ENCODE data around the gene SLC34A1.
"Not testable (repeated sequence)": the region's sequence is repeated elsewhere in the genome, so short reads cannot be mapped to it uniquely, and the experiment has no call there.

The SLC34A1 gene

GRCh38 chr5:177369645-177370440 is 14.4 kb upstream of the SLC34A1 start:
- DNase-seq, result no peak

- peak; percentile 50 to 78 for DNase-seq
Observed at GRCh38 chr5:177370488-177371119, 13.6 kb upstream of the SLC34A1 start.

GRCh38 chr5:177371120-177372033 is 12.9 kb upstream of the SLC34A1 start:
- DNase-seq, result no peak

GRCh38 chr5:177372034-177372896 is 12.0 kb upstream of the SLC34A1 start:
- DNase-seq, result peak in 1 of 2 donors; percentile 33

GRCh38 chr5:177372910-177373309 is 11.3 kb upstream of the SLC34A1 start:
- DNase-seq, result peak in 1 of 2 donors; percentile 25

GRCh38 chr5:177373806-177374205 is 10.4 kb upstream of the SLC34A1 start:
- no peak for DNase-seq

GRCh38 chr5:177374211-177374610 is 10.0 kb upstream of the SLC34A1 start:
- DNase-seq, result no peak

GRCh38 chr5:177375516-177375915 is 8.7 kb upstream of the SLC34A1 start:
- DNase-seq, result not testable (repeated sequence)

GRCh38 chr5:177376107-177376506 is 8.1 kb upstream of the SLC34A1 start:
- DNase-seq, result no peak

GRCh38 chr5:177377851-177378776 is 6.1 kb upstream of the SLC34A1 start:
- no peak for DNase-seq

- DNase-seq, result no peak
Observed at GRCh38 chr5:177378884-177379883, 5.0 kb upstream of the SLC34A1 start.

GRCh38 chr5:177380805-177381126 is 3.5 kb upstream of the SLC34A1 start:
- DNase-seq, result no peak

GRCh38 chr5:177382423-177383029 is 1.7 kb upstream of the SLC34A1 start:
- peak; percentile 22 to 29 for DNase-seq

- no peak for DNase-seq
Observed at GRCh38 chr5:177383181-177383580, 1.1 kb upstream of the SLC34A1 start.

- DNase-seq, result no peak
Observed at GRCh38 chr5:177385720-177386119, 1.5 kb downstream of the SLC34A1 start.

- no peak for DNase-seq
Observed at GRCh38 chr5:177386542-177386941, 2.3 kb downstream of the SLC34A1 start.

GRCh38 chr5:177387405-177387804 is 3.2 kb downstream of the SLC34A1 start:
- no peak for DNase-seq

GRCh38 chr5:177388521-177389052 is 4.4 kb downstream of the SLC34A1 start:
- DNase-seq, result no peak
